ENCODE measurements around the gene CSMD2. TPM values are rescaled to one million over a fixed set of nuclear protein-coding genes. Genes with fewer than 3 reads are reported as not detected.

Gene CSMD2
- total RNA-seq, 1 experiment from 2014 or later: 0.22 TPM

- TF ChIP-seq, protein P1, sequence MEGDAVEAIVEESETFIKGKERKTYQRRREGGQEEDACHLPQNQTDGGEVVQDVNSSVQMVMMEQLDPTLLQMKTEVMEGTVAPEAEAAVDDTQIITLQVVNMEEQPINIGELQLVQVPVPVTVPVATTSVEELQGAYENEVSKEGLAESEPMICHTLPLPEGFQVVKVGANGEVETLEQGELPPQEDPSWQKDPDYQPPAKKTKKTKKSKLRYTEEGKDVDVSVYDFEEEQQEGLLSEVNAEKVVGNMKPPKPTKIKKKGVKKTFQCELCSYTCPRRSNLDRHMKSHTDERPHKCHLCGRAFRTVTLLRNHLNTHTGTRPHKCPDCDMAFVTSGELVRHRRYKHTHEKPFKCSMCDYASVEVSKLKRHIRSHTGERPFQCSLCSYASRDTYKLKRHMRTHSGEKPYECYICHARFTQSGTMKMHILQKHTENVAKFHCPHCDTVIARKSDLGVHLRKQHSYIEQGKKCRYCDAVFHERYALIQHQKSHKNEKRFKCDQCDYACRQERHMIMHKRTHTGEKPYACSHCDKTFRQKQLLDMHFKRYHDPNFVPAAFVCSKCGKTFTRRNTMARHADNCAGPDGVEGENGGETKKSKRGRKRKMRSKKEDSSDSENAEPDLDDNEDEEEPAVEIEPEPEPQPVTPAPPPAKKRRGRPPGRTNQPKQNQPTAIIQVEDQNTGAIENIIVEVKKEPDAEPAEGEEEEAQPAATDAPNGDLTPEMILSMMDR (IDR thresholded peaks at IDR 0.05 in 2 of 3, conservative IDR thresholded peaks at IDR 0.05 in 1 of 3; ENCODE audit: borderline replicate concordance in 1 of 3, insufficient read depth in 1 of 3, low read depth in 2 of 3, low read length in 2 of 3): no peak
- TF ChIP-seq TCF7L2 (IDR thresholded peaks at IDR 0.05; ENCODE audit: borderline replicate concordance, extremely low read depth, insufficient read depth, insufficient read length) (no peak), POLR2AphosphoS5 (IDR thresholded peaks at IDR 0.05; ENCODE audit: low read depth, low read length) (no peak), ZFX (IDR thresholded peaks at IDR 0.05) (no peak)
- TF ChIP-seq, protein P2, sequence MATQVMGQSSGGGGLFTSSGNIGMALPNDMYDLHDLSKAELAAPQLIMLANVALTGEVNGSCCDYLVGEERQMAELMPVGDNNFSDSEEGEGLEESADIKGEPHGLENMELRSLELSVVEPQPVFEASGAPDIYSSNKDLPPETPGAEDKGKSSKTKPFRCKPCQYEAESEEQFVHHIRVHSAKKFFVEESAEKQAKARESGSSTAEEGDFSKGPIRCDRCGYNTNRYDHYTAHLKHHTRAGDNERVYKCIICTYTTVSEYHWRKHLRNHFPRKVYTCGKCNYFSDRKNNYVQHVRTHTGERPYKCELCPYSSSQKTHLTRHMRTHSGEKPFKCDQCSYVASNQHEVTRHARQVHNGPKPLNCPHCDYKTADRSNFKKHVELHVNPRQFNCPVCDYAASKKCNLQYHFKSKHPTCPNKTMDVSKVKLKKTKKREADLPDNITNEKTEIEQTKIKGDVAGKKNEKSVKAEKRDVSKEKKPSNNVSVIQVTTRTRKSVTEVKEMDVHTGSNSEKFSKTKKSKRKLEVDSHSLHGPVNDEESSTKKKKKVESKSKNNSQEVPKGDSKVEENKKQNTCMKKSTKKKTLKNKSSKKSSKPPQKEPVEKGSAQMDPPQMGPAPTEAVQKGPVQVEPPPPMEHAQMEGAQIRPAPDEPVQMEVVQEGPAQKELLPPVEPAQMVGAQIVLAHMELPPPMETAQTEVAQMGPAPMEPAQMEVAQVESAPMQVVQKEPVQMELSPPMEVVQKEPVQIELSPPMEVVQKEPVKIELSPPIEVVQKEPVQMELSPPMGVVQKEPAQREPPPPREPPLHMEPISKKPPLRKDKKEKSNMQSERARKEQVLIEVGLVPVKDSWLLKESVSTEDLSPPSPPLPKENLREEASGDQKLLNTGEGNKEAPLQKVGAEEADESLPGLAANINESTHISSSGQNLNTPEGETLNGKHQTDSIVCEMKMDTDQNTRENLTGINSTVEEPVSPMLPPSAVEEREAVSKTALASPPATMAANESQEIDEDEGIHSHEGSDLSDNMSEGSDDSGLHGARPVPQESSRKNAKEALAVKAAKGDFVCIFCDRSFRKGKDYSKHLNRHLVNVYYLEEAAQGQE (IDR thresholded peaks at IDR 0.05; ENCODE audit: low read depth): no peak
Measured at GRCh38 chr1:34190692-34191091, 25.7 kb upstream of the CSMD2 start (continued).

DNA sequence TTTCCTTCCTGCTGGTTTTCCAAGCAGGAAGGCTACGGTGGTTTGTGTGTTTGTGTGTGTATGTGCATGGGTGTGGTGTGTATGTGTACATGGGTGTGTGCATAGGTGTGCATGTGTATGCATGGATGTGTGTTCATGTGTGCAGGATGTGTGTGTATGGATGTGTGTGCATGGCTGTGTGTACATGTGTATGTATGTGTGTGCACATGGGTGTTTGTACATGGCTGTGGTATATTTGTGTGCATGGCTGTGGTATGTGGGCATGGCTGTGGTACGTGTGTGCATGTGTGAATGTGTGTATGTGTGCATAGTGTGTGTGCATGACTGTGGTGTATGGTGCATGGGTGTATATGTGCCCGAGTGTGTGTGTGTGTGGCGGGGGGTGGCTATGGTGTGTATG, 24.0 kb upstream of the CSMD2 start:
- H3K27me3 ChIP-seq (ENCODE audit: insufficient read depth, low read length): peaks cover 26% of the 10 kb centered on the region; the same call in 1 of the 2 replicates
- H2AFZ ChIP-seq (ENCODE audit: low read depth, low read length, poor library complexity, severe bottlenecking): no peak overlapping the region
- H3K27ac ChIP-seq (ENCODE audit: low read depth, low read length): no peak overlapping the region
- POLR2A ChIA-PET: no interaction called here
- DNase-seq (ENCODE audit: low read depth, low spot score) (no peak), ATAC-seq (no peak)
- H3K9me3 ChIP-seq (ENCODE audit: control insufficient read depth in 1 of 2, insufficient read depth in 1 of 2, low read depth in 1 of 2, low read length in 2 of 2): no peaks in the 10 kb centered on the region
- RAD21 ChIA-PET (ENCODE audit: low non-redundant PET in 1 of 2, low total read pairs in 2 of 2, uncharacterized antibody in 2 of 2, unreplicated experiment in 2 of 2): no interaction called here
- no peak for TF ChIP-seq EZH2phosphoT487 (IDR thresholded peaks at IDR 0.05; ENCODE audit: borderline replicate concordance)
- TF ChIP-seq ATF3 (IDR thresholded peaks at IDR 0.05): no peak
- no peak for TF ChIP-seq SRF (IDR thresholded peaks at IDR 0.05; ENCODE audit: low read depth)
- no peak for TF ChIP-seq ZFX (IDR thresholded peaks at IDR 0.05)
- no peak for TF ChIP-seq EZH2 (IDR thresholded peaks at IDR 0.05)
- no peak for TF ChIP-seq CEBPB (IDR thresholded peaks at IDR 0.05; ENCODE audit: low read depth)
- TF ChIP-seq FOSL1 (IDR thresholded peaks at IDR 0.05; ENCODE audit: low read depth): no peak
- no peak for TF ChIP-seq SIN3A (IDR thresholded peaks at IDR 0.05; ENCODE audit: low read depth)
- no peak for TF ChIP-seq ZNF274 (IDR thresholded peaks at IDR 0.05; ENCODE audit: low read depth, low read length)
- TF ChIP-seq EGR1 (IDR thresholded peaks at IDR 0.05; ENCODE audit: low read depth): no peak
- no peak for TF ChIP-seq POLR2A (IDR thresholded peaks at IDR 0.05; ENCODE audit: borderline replicate concordance, extremely low read depth, insufficient read depth, insufficient read length)
- TF ChIP-seq ELF1 (IDR thresholded peaks at IDR 0.05; ENCODE audit: borderline replicate concordance, low read depth): no peak
- TF ChIP-seq CBX3 (IDR thresholded peaks at IDR 0.05; ENCODE audit: low read depth): no peak
- TF ChIP-seq ZBTB33 (IDR thresholded peaks at IDR 0.05; ENCODE audit: extremely low read depth, insufficient replicate concordance, low read length): no peak
- no peak for TF ChIP-seq POLR2AphosphoS5 (IDR thresholded peaks at IDR 0.05; ENCODE audit: low read depth, low read length)
- TF ChIP-seq RAD21 (IDR thresholded peaks at IDR 0.05; ENCODE audit: low read depth): no peak
- no peaks in the 10 kb centered on the region for H3K9me2 ChIP-seq (ENCODE audit: insufficient read depth)
- intact Hi-C loops (cut with micrococcal nuclease): no loop called here
- no TSS peak for BruUV-seq (replicated peaks)
- no peaks in the 10 kb centered on the region; a peak in 1 of 4 replicates for H3K4me1 ChIP-seq (ENCODE audit: control insufficient read depth in 1 of 2, insufficient read depth in 2 of 2, low read length in 2 of 2)
- H3K9ac ChIP-seq (ENCODE audit: low read length): no peak overlapping the region
- no peaks in the 10 kb centered on the region for H3K79me2 ChIP-seq (ENCODE audit: insufficient read depth, low read length)
- no peak overlapping the region for H3K4me3 ChIP-seq (replicated peaks in 1 of 2; ENCODE audit: low read depth in 1 of 2, low read length in 2 of 2)
- CTCF ChIA-PET: no interaction called here
- no peaks in the 10 kb centered on the region for H3K36me3 ChIP-seq (ENCODE audit: control insufficient read depth in 1 of 2, insufficient read depth in 2 of 2, low read length in 2 of 2)
- no peaks in the 10 kb centered on the region for H4K20me1 ChIP-seq (ENCODE audit: insufficient read depth)
- no peak overlapping the region for H3K4me2 ChIP-seq (ENCODE audit: low read length)
